Heart left ventricle (tissue), 16 donors: Measurements from ENCODE around the gene PRKN. TPM values are rescaled to one million over a fixed set of nuclear protein-coding genes. Genes with fewer than 3 reads are reported as not detected.

Experiments used
- ATAC-seq, 4 donors: fragments of 200-7000 bp; cut with Tn5 transposase; one replicate each; pipeline ENCODE4 v1.9.1; 2020 to 2022; ENCODE audit warnings: moderate library complexity in 4 of 4, mild to moderate bottlenecking in 3 of 4, moderate number of reproducible peaks in 1 of 4
- DNase-seq, 5 donors: peaks; one replicate each; pipeline ENCODE4 v3.0.0-alpha.2; 2020
- H3K27ac ChIP-seq, 12 donors: fragments of 200-600 bp; sonication (generic) in 4 of 12; one replicate each; pipeline versions ENCODE4 v1.5.0 to v1.8.0; 2016 to 2022; ENCODE audit warnings: mild to moderate bottlenecking in 2 of 12
- H3K27me3 ChIP-seq, 9 donors: fragments of 200-600 bp; sonication (generic) in 2 of 9; one replicate each; pipeline versions ENCODE4 v1.5.1 to v1.8.0; 2016 to 2022; ENCODE audit warnings: mild to moderate bottlenecking in 3 of 9
- H3K36me3 ChIP-seq, 9 donors: fragments of 200-600 bp; sonication (generic) in 2 of 9; one replicate each; pipeline versions ENCODE4 v1.5.0 to v1.8.0; 2018 to 2022; ENCODE audit warnings: mild to moderate bottlenecking in 2 of 9
- H3K4me1 ChIP-seq, 12 donors: fragments of 200-600 bp; sonication (generic) in 4 of 12; one replicate each; pipeline versions ENCODE4 v1.5.0 to v1.8.0; 2016 to 2022; ENCODE audit warnings: mild to moderate bottlenecking in 3 of 12
- H3K4me3 ChIP-seq, 12 donors: fragments of 200-600 bp; sonication (generic) in 4 of 12; one replicate each; pipeline versions ENCODE4 v1.5.0 to v1.8.0; 2017 to 2022; ENCODE audit warnings: mild to moderate bottlenecking in 9 of 12, moderate library complexity in 4 of 12
- H3K9me3 ChIP-seq, 12 donors: fragments of 200-600 bp; sonication (generic) in 4 of 12; one replicate each; pipeline versions ENCODE4 v1.5.0 to v1.8.0; 2016 to 2022; ENCODE audit warnings: mild to moderate bottlenecking in 1 of 12
- CTCF ChIP-seq, 12 donors: fragments of 200-600 bp; sonication (generic) in 4 of 12; IDR thresholded peaks; one replicate each; pipeline versions ENCODE4 v1.5.0 to v1.8.0; 2018 to 2022; ENCODE audit warnings: antibody characterized with exemption in 12 of 12, mild to moderate bottlenecking in 5 of 12
- POLR2A ChIP-seq, 2 donors: fragments of 450-650 bp; IDR thresholded peaks; one replicate each; pipeline ENCODE4 v1.6.1; 2017; ENCODE audit warnings: antibody characterized with exemption in 2 of 2, mild to moderate bottlenecking in 2 of 2, moderate library complexity in 2 of 2
- WGBS, 4 donors: extraction: QIAGEN DNeasy Blood & Tissue Kit in 2 of 4; methylation state at CpG; one replicate each; pipeline versions ENCODE4 v1.1.5 to v1.1.7; 2013 to 2018; 5-methylcytosine and 5-hydroxymethylcytosine counted together
- intact Hi-C, 10 donors: fragments of 100-400 bp; cut with DNase I; formaldehyde crosslinking; loops; one replicate each; pipeline versions ENCODE4 v1.11.1 to v1.14.2; 2022
- polyA plus RNA-seq, 2 donors: library from polyadenylated mRNA; stranded (reverse); fragments of 200-250 nt; gene quantifications; one replicate each; pipeline ENCODE4 v1.2.3, GENCODE V29; 2013
- total RNA-seq, 9 donors: library from RNA; depleted of rRNA in 2 of 9; stranded (reverse); fragments of >200 nt in 2 of 9; fragmentation: NEBNext Ultra II Directional in 3 of 9; extraction: Animal tissue kit (Norgen Biotek cat#: 25700) in 3 of 9; gene quantifications; one replicate each; pipeline versions ENCODE4 v1.1.0 to v1.2.4, GENCODE V29; 2016 to 2023
- donor health status: ischemic (EF 13 %, LVEDD 7.1; RV severe dilation, severe dysfunction).
- donor health status: healthy with polysubstance abuse.
- donor health status: DM: no; HTN: yes; CAD: no.
- donor health status: DM: no; HTN: no; CAD: no.
- donor health status: ischemic (EF 25% LVEDD 6.9; RV normal size, moderate dysfunction).
- donor health status: ischemic (EF 25% LVEDD 5.7; RV mildly dilated, moderate dysfunction).
- donor health status: healthy.
- donor health status: DM: yes; HTN: yes; CAD: no.
- donor health status: ischemic (EF 35%, LVEDD 5.7; RV mildly dilated, moderate dysfunction).
- donor health status: nonischemic (EF 11% LVEDD 7.7; RV severe dilation, severe dysfunction).
- donor health status: DM: yes; HTN: yes; CAD: no.
- donor health status: PGD.
- donor health status: ischemic (EF 29% LVEDD 5.4; RV normal size, mild dysfunction).
- donor health status: nonischemic (EF 23%, LVEDD 6.1; RV moderate dilation, normal function).

Gene PRKN
- total and polyA plus RNA-seq, 11 donors: 3.4 to 32.5 (median 21.2) TPM

- no peak for ATAC-seq
- no peak for TF ChIP-seq POLR2A (IDR thresholded peaks at IDR 0.05)
- no peak for TF ChIP-seq CTCF (IDR thresholded peaks at IDR 0.05)
- no peaks in the 10 kb centered on the region for H3K27me3 ChIP-seq
- no peaks in the 10 kb centered on the region for H3K36me3 ChIP-seq
- H3K9me3 ChIP-seq: peaks cover 0 to 9% (median 0%) of the 10 kb centered on the region in 12 donors
- no peak overlapping the region for H3K27ac ChIP-seq
- intact Hi-C loops: no loop called here
- no peak for DNase-seq
- no peak overlapping the region for H3K4me3 ChIP-seq
- WGBS, 4 donors: 90 to 97% (median 93%) methylated on average over 6 of the region's 6 CpGs
- H3K4me1 ChIP-seq: peaks cover 0 to 12% (median 0%) of the 10 kb centered on the region in 12 donors
Observed at GRCh38 chr6:162149786-162150185, 577.8 kb downstream of the PRKN start.

- H3K4me3 ChIP-seq: no peak overlapping the region
- no peak overlapping the region for H3K27ac ChIP-seq
- no peaks in the 10 kb centered on the region for H3K36me3 ChIP-seq
- intact Hi-C loops: no loop called here
- WGBS, 4 donors: 79 to 96% (median 94%) methylated on average over 3 of the region's 3 CpGs
- no peak for TF ChIP-seq CTCF (IDR thresholded peaks at IDR 0.05)
- no peak for TF ChIP-seq POLR2A (IDR thresholded peaks at IDR 0.05)
- H3K9me3 ChIP-seq: no peaks in the 10 kb centered on the region
- DNase-seq: no peak
- no peak for ATAC-seq
- H3K27me3 ChIP-seq: no peaks in the 10 kb centered on the region
- peaks cover 0 to 7% (median 0%) of the 10 kb centered on the region in 12 donors for H3K4me1 ChIP-seq
Observed at GRCh38 chr6:162147805-162148204, 579.8 kb downstream of the PRKN start.

GRCh38 chr6:162147281-162147680 lies 580.3 kb downstream of the PRKN start:
- ATAC-seq: no peak
- no peaks in the 10 kb centered on the region for H3K36me3 ChIP-seq
- no peak for TF ChIP-seq POLR2A (IDR thresholded peaks at IDR 0.05)
- no peak for TF ChIP-seq CTCF (IDR thresholded peaks at IDR 0.05)
- DNase-seq: no peak
- peaks cover 0 to 7% (median 0%) of the 10 kb centered on the region in 12 donors for H3K4me1 ChIP-seq
- H3K27ac ChIP-seq: no peak overlapping the region
- intact Hi-C loops: no loop called here
- no peaks in the 10 kb centered on the region for H3K27me3 ChIP-seq
- WGBS, 4 donors: 36 to 60% (median 48%) methylated on average over 1 of the region's 1 CpG
- no peak overlapping the region for H3K4me3 ChIP-seq
- no peaks in the 10 kb centered on the region for H3K9me3 ChIP-seq

- H3K27ac ChIP-seq: no peak overlapping the region
- ATAC-seq: no peak
- peaks cover 0 to 6% (median 0%) of the 10 kb centered on the region in 12 donors for H3K4me1 ChIP-seq
- no peaks in the 10 kb centered on the region for H3K36me3 ChIP-seq
- TF ChIP-seq POLR2A (IDR thresholded peaks at IDR 0.05) (no peak), CTCF (IDR thresholded peaks at IDR 0.05) (no peak)
- intact Hi-C loops: no loop called here
- DNase-seq: no peak
- H3K9me3 ChIP-seq: peaks cover 0 to 23% (median 13%) of the 10 kb centered on the region in 12 donors
- H3K27me3 ChIP-seq: no peaks in the 10 kb centered on the region
- 83 to 90% (median 88%) methylated on average over 7 of the region's 7 CpGs for WGBS, 4 donors
- no peak overlapping the region for H3K4me3 ChIP-seq
Observed at GRCh38 chr6:162140251-162140852, 587.2 kb downstream of the PRKN start.
